HT-29 (cell line): ENCODE data around the gene SHROOM1. TPM values are rescaled to one million over a fixed set of nuclear protein-coding genes. Genes with fewer than 3 reads are reported as not detected.

ENCODE experiments used
- DNase-seq: peaks from one replicate; pipeline ENCODE4 v3.0.0-alpha.2; 2015; ENCODE audit warnings: low spot score
- total RNA-seq: library from RNA; depleted of rRNA; stranded (reverse); fragments of >200 nt; shearing (Covaris generic); gene quantifications from 2 replicates; pipeline ENCODE4 v1.2.3, GENCODE V29; 2014

The SHROOM1 gene
- total RNA-seq, 1 experiment from 2014 or later = 48.0 TPM

- DNase-seq = no peak
Observed at GRCh38 chr5:132824426-132824825, 6.0 kb downstream of the SHROOM1 start.

- DNase-seq = no peak
Observed at GRCh38 chr5:132823481-132824050, 6.9 kb downstream of the SHROOM1 start.

- DNase-seq = no peak
Observed at GRCh38 chr5:132822650-132823480, 7.6 kb downstream of the SHROOM1 start.

DNA sequence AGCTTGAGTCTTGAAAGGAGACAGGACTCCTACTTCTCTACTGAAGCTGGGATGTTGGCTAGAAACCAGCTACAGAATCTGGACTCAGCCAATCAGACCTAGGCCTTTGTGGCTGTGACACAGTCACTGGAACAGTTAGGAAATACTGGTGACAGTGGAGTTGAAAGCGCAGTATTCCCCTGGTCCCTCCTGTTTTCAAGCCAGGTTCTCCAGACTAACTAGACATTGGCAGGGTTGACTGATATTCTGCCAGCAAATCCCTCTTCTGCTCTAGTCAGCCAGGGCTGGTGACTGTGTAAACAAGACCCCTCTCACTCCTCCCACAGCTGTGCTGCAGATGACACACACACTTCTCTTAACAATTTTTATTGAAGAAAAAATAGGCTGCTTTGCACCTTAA, 8.7 kb downstream of the SHROOM1 start:
- no peak for DNase-seq

- DNase-seq = no peak
Observed at GRCh38 chr5:132821350-132821749, 9.1 kb downstream of the SHROOM1 start.

- peak; percentile 98 for DNase-seq
Observed at GRCh38 chr5:132820162-132820754, 10.2 kb downstream of the SHROOM1 start.

- no peak for DNase-seq
Observed at GRCh38 chr5:132819468-132819867, 11.0 kb downstream of the SHROOM1 start.

GRCh38 chr5:132817011-132817410, 13.4 kb downstream of the SHROOM1 start:
- no peak for DNase-seq

DNA sequence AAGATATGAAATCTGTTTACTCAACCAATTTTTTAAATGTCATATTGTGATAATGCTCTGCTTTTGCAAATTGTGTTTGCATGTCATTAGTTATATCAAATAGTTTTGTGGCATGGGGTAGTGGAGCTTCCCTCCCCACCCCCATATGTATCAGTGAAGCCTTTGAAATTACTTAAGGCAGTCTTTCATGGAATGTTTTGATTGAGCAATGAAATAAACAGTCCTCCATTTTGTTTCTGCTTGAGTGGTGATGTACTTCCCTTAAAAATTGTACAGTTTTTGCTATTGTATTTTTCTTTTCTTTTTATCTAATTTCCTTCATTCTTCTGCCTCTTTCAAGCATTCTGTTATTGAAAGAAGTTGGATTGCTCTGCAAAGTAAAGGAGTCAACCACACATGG, 13.9 kb downstream of the SHROOM1 start:
- DNase-seq = no peak

GRCh38 chr5:132816083-132816482, 14.4 kb downstream of the SHROOM1 start:
- DNase-seq = no peak

- no peak for DNase-seq
Observed at GRCh38 chr5:132815454-132815853, 15.0 kb downstream of the SHROOM1 start.

- DNase-seq = no peak
Observed at GRCh38 chr5:132814503-132815294, 15.7 kb downstream of the SHROOM1 start.

DNA sequence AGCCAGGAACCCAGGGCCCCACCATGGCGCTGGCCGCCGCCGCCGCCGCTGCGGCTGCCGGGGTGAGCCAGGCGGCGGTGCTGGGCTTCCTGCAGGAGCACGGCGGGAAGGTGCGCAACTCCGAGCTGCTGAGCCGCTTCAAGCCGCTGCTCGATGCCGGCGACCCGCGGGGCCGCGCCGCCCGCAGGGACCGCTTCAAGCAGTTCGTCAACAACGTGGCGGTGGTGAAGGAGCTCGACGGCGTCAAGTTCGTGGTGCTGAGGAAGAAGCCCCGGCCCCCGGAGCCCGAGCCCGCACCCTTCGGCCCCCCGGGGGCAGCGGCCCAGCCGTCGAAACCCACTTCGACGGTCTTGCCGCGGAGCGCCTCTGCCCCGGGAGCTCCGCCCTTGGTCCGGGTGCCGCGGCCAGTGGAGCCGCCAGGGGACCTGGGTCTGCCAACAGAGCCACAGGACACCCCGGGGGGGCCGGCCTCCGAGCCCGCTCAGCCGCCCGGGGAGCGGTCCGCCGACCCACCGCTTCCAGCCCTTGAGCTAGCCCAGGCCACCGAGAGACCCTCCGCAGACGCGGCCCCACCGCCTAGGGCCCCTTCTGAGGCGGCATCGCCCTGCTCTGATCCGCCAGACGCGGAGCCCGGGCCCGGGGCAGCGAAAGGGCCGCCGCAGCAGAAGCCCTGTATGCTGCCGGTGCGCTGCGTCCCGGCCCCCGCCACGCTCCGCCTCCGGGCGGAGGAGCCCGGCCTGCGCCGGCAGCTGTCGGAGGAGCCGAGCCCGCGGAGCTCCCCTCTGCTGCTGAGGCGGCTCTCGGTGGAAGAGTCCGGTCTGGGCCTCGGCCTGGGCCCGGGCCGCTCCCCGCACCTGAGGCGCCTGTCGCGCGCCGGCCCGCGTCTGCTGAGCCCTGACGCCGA, 16.6 kb downstream of the SHROOM1 start:
- no peak for DNase-seq

GRCh38 chr5:132812781-132813598, 17.5 kb downstream of the SHROOM1 start, which contains the start of gene SOWAHA:
TSS of gene SOWAHA (plus strand) at chr5:132813302. CDS start at chr5:132813622, 320 bp downstream.
- DNase-seq = no peak

- no peak for DNase-seq
Observed at GRCh38 chr5:132812123-132812765, 18.2 kb downstream of the SHROOM1 start.

DNA sequence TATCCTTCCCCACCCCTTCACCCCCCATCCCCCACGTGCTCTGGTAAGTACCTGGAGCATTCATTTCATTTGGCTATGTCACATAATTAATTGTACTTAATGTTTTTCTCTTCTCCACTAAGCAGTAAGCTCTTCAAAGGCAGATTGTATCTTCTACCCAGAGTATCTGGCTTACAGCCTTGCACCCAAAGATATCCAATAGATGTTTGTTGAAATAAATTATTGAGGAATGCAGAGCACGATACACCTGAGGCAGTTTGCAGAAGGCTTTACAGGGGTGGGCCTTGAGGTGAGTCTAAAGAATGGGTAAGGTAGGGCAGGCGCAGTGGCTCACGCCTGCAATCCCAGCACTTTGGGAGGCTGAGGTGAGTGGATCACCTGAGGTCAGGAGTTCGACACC, 19.8 kb downstream of the SHROOM1 start:
- no peak for DNase-seq

- DNase-seq = no peak
Observed at GRCh38 chr5:132808866-132809265, 21.6 kb downstream of the SHROOM1 start.

- no peak for DNase-seq
Observed at GRCh38 chr5:132808448-132808847, 22.0 kb downstream of the SHROOM1 start.

GRCh38 chr5:132807163-132807838, 23.1 kb downstream of the SHROOM1 start:
- DNase-seq = peak; percentile 94
